ENCODE measurements around the gene PIGA. TPM values are rescaled to one million over a fixed set of nuclear protein-coding genes. Genes with fewer than 3 reads are reported as not detected.

The PIGA gene
- polyA plus RNA-seq, 3 donors = 6.3 to 36.1 (median 6.4) TPM

- intact Hi-C loops (cut with micrococcal nuclease) = loop anchor here in 1 of 2 donors (5.0 kb wide), 1 partner anchor 35 kb away; the partner anchor contains the start of gene PIGA
- no peak overlapping the region for H3K4me2 ChIP-seq (replicated peaks; ENCODE audit: extremely low read depth, low read length, poor library complexity, severe bottlenecking)
- peak overlapping the region; percentile 69 to 84 (median 80) for H3K27ac Mint-ChIP-seq
- WGBS (ENCODE audit: insufficient coverage) = 0% methylated on average over 1 of the region's 4 CpGs
- H3K27ac ChIP-seq (ENCODE audit: low read depth in 1 of 2, low read length in 2 of 2) = peak overlapping the region; percentile 50 to 57
- peak; percentile 84 to 94 (median 87) for DNase-seq
- H3K9me3 Mint-ChIP-seq = peaks cover 0 to 4% (median 0%) of the 10 kb centered on the region in 7 donors
- H3K4me3 ChIP-seq (replicated peaks in 1 of 3; ENCODE audit: low read depth in 2 of 3, low read length in 3 of 3) = no peak overlapping the region
- H3K4me1 ChIP-seq (ENCODE audit: control insufficient read depth in 1 of 2, insufficient read depth in 2 of 2, low read length in 2 of 2) = peaks cover 24 to 26% of the 10 kb centered on the region in 2 donors
- no peaks in the 10 kb centered on the region for H4K20me1 ChIP-seq (ENCODE audit: insufficient read depth, low read length)
- TF ChIP-seq CTCF (IDR thresholded peaks at IDR 0.05) = no peak
- no peak overlapping the region for H2AFZ ChIP-seq (ENCODE audit: insufficient read depth, low read depth, low read length, poor library complexity, severe bottlenecking)
- H3K36me3 Mint-ChIP-seq = no peaks in the 10 kb centered on the region
- H3K4me3 Mint-ChIP-seq = no peak overlapping the region
- peaks cover 29% of the 10 kb centered on the region for H3K4me1 Mint-ChIP-seq
- H3K9ac ChIP-seq (ENCODE audit: insufficient read depth, low read length, poor library complexity, severe bottlenecking) = no peak overlapping the region
- H3K79me2 ChIP-seq (ENCODE audit: insufficient read depth, low read length) = no peaks in the 10 kb centered on the region
- H3K27me3 Mint-ChIP-seq (ENCODE audit: low read depth in 3 of 3) = peaks cover 0 to 7% (median 0%) of the 10 kb centered on the region in 3 donors
- no peaks in the 10 kb centered on the region for H3K36me3 ChIP-seq (replicated peaks in 1 of 2; ENCODE audit: control insufficient read depth in 1 of 2, insufficient read depth in 2 of 2, low read length in 2 of 2)
- H3K9me3 ChIP-seq (replicated peaks in 1 of 2; ENCODE audit: control insufficient read depth in 1 of 2, insufficient read depth in 1 of 2, low read length in 2 of 2) = no peaks in the 10 kb centered on the region
- H3K27me3 ChIP-seq (ENCODE audit: control insufficient read depth in 2 of 2, insufficient read depth in 2 of 2, low read length in 2 of 2) = peaks cover 0 to 4% of the 10 kb centered on the region in 2 donors
Measured at GRCh38 chrX:15301924-15302323, 33.4 kb downstream of the PIGA start.

- peaks cover 0 to 1% (median 0%) of the 10 kb centered on the region in 7 donors for H3K9me3 Mint-ChIP-seq
- Histone ChIP-seq H3K9me3 (replicated peaks in 1 of 2; ENCODE audit: control insufficient read depth in 1 of 2, insufficient read depth in 1 of 2, low read length in 2 of 2) (no peaks in the 10 kb centered on the region), H2AFZ (ENCODE audit: insufficient read depth, low read depth, low read length, poor library complexity, severe bottlenecking) (peak overlapping the region; percentile 11), H3K4me3 (replicated peaks in 1 of 3; ENCODE audit: low read depth in 2 of 3, low read length in 3 of 3) (no peak overlapping the region), H3K27ac (ENCODE audit: low read depth in 1 of 2, low read length in 2 of 2) (no peak overlapping the region), H3K79me2 (ENCODE audit: insufficient read depth, low read length) (no peaks in the 10 kb centered on the region), H3K36me3 (replicated peaks in 1 of 2; ENCODE audit: control insufficient read depth in 1 of 2, insufficient read depth in 2 of 2, low read length in 2 of 2) (no peaks in the 10 kb centered on the region), H3K9ac (ENCODE audit: insufficient read depth, low read length, poor library complexity, severe bottlenecking) (no peak overlapping the region), H3K27me3 (ENCODE audit: control insufficient read depth in 2 of 2, insufficient read depth in 2 of 2, low read length in 2 of 2) (peaks cover 0 to 7% of the 10 kb centered on the region in 2 donors), H4K20me1 (ENCODE audit: insufficient read depth, low read length) (no peaks in the 10 kb centered on the region), H3K4me1 (ENCODE audit: control insufficient read depth in 1 of 2, insufficient read depth in 2 of 2, low read length in 2 of 2) (peaks cover 24 to 26% of the 10 kb centered on the region in 2 donors), H3K4me2 (replicated peaks; ENCODE audit: extremely low read depth, low read length, poor library complexity, severe bottlenecking) (no peak overlapping the region)
- no peak overlapping the region for H3K4me3 Mint-ChIP-seq
- H3K36me3 Mint-ChIP-seq = no peaks in the 10 kb centered on the region
- TF ChIP-seq CTCF (IDR thresholded peaks at IDR 0.05) = peak; percentile 60
- intact Hi-C loops (cut with micrococcal nuclease) = loop anchor here in 1 of 2 donors (5.0 kb wide), 1 partner anchor 37 kb away; the partner anchor contains the start of gene PIGA
- H3K27me3 Mint-ChIP-seq (ENCODE audit: low read depth in 3 of 3) = peaks cover 0 to 14% (median 0%) of the 10 kb centered on the region in 3 donors
- WGBS (ENCODE audit: insufficient coverage) = no CpG with 5 or more reads among the region's 4 CpGs
- DNase-seq = peak in 2 of 3 donors; percentile 17 to 20
- H3K4me1 Mint-ChIP-seq = peaks cover 29% of the 10 kb centered on the region
- peak overlapping the region in 1 of 7 donors; percentile 27 for H3K27ac Mint-ChIP-seq
Measured at GRCh38 chrX:15299941-15300851, 35.1 kb downstream of the PIGA start.

Measured in CD14-positive monocyte (primary cell).